ENCODE measurements around the gene PACSIN1. TPM values are rescaled to one million over a fixed set of nuclear protein-coding genes. Genes with fewer than 3 reads are reported as not detected.

The PACSIN1 gene
- total RNA-seq, 3 donors from 2014 or later = 0.29 to 0.33 TPM; not detected in 1

DNA sequence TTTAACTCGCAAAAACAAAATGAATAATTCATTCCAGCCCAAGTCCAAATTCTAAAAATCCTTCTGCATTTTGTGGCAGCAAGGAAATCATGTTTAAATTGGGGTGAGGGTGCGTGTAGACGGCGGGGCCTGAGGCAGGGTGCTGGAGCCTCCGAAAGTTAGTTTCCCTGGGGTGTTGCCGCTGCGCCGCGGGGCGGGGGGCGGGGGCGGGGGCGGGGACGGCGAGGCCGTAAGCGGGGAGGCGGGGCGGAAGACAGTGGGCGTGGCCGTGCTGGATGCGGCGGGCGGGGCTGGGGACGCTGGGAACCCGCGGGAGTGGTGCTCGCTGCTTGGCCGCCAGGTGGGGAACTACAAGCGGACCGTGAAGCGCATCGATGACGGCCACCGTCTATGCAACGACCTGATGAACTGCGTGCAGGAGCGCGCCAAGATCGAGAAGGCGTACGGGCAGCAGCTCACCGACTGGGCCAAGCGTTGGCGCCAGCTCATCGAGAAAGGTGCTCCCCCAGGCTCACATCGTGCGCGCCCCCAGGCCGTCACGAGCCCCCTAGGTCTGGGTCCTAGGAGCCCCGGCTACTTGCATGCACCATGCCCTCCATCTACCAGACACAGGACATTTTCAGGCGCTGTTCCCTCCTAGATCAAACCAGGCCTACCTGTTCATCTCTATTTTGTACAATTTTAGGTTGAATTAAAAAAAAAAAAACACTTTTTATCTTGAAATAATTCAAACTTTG lies 61.3 kb downstream of the PACSIN1 start:
- H3K27ac ChIP-seq = peak overlapping the region in 1 of 2 donors; percentile 26
- peaks cover 0 to 5% of the 10 kb centered on the region in 2 donors for H3K4me1 ChIP-seq
- H3K4me3 ChIP-seq = peak overlapping the region; percentile 4 to 58 (median 39)
- no peaks in the 10 kb centered on the region for H3K9me3 ChIP-seq
- intact Hi-C loops (cut with DNase I; ENCODE audit: low total_unique reads) = no loop called here
- H3K27me3 ChIP-seq = no peaks in the 10 kb centered on the region
- TF ChIP-seq POLR2AphosphoS5 (IDR thresholded peaks at IDR 0.05) (no peak), POLR2A (IDR thresholded peaks at IDR 0.05) (no peak)
- TF ChIP-seq, protein P1, sequence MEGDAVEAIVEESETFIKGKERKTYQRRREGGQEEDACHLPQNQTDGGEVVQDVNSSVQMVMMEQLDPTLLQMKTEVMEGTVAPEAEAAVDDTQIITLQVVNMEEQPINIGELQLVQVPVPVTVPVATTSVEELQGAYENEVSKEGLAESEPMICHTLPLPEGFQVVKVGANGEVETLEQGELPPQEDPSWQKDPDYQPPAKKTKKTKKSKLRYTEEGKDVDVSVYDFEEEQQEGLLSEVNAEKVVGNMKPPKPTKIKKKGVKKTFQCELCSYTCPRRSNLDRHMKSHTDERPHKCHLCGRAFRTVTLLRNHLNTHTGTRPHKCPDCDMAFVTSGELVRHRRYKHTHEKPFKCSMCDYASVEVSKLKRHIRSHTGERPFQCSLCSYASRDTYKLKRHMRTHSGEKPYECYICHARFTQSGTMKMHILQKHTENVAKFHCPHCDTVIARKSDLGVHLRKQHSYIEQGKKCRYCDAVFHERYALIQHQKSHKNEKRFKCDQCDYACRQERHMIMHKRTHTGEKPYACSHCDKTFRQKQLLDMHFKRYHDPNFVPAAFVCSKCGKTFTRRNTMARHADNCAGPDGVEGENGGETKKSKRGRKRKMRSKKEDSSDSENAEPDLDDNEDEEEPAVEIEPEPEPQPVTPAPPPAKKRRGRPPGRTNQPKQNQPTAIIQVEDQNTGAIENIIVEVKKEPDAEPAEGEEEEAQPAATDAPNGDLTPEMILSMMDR (IDR thresholded peaks at IDR 0.05) = peak; percentile 66 to 87 (median 71)
- H3K36me3 ChIP-seq = no peaks in the 10 kb centered on the region
- DNase-seq (ENCODE audit: low spot score in 2 of 2) = peak; percentile 86 to 96

GRCh38 chr6:34527751-34528670 lies 62.1 kb downstream of the PACSIN1 start:
- Histone ChIP-seq H3K36me3 (no peaks in the 10 kb centered on the region), H3K9me3 (no peaks in the 10 kb centered on the region), H3K27ac (no peak overlapping the region), H3K27me3 (no peaks in the 10 kb centered on the region), H3K4me3 (no peak overlapping the region), H3K4me1 (peaks cover 0 to 5% of the 10 kb centered on the region in 2 donors)
- TF ChIP-seq POLR2A (IDR thresholded peaks at IDR 0.05) (no peak), POLR2AphosphoS5 (IDR thresholded peaks at IDR 0.05) (no peak)
- TF ChIP-seq, protein P1 (IDR thresholded peaks at IDR 0.05) = no peak
- no peak for DNase-seq (ENCODE audit: low spot score in 2 of 2)
- intact Hi-C loops (cut with DNase I; ENCODE audit: low total_unique reads) = no loop called here

- Histone ChIP-seq H3K9me3 (no peaks in the 10 kb centered on the region), H3K4me3 (no peak overlapping the region), H3K27me3 (no peaks in the 10 kb centered on the region), H3K4me1 (peaks cover 0 to 5% of the 10 kb centered on the region in 2 donors), H3K27ac (no peak overlapping the region), H3K36me3 (no peaks in the 10 kb centered on the region)
- intact Hi-C loops (cut with DNase I; ENCODE audit: low total_unique reads) = no loop called here
- no peak for DNase-seq (ENCODE audit: low spot score in 2 of 2)
- TF ChIP-seq, protein P1 (IDR thresholded peaks at IDR 0.05) = no peak
- TF ChIP-seq POLR2AphosphoS5 (IDR thresholded peaks at IDR 0.05) (no peak), POLR2A (IDR thresholded peaks at IDR 0.05) (no peak)
These were observed 63.3 kb downstream of the PACSIN1 start for GRCh38 chr6:34528996-34529664.

DNA sequence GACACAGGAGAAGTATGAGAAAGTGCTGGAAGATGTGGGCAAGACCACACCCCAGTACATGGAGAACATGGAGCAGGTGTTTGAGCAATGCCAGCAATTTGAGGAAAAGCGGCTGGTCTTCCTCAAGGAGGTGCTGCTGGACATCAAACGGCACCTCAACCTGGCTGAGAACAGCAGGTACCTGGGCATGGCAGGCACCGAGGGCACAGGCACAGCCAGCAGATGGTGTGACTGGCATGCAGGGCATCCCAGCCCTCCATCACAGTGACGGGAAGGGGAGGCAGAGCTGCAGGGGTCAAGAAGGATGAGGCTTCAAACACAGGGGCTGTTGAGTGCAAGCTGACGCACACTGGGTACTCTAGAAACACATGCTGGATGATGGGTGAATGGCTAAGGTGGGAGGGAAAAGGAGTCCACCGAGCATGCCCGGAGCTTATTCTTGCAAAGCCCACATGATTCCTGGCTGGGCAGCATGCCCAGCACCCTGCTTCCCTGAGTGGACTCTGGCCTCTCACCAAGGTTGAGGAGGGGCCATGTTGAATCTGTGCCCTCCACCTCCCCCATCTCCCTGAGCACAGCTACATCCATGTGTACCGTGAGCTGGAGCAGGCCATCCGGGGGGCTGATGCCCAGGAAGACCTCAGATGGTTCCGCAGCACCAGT lies 63.9 kb downstream of the PACSIN1 start:
- intact Hi-C loops (cut with DNase I; ENCODE audit: low total_unique reads) = no loop called here
- no peak overlapping the region for H3K27ac ChIP-seq
- no peak overlapping the region for H3K4me3 ChIP-seq
- no peaks in the 10 kb centered on the region for H3K9me3 ChIP-seq
- H3K4me1 ChIP-seq = peaks cover 0 to 6% of the 10 kb centered on the region in 2 donors
- TF ChIP-seq POLR2A (IDR thresholded peaks at IDR 0.05) = no peak
- TF ChIP-seq, protein P1 (IDR thresholded peaks at IDR 0.05) = peak in 2 of 3 donors; percentile 30 to 41
- no peak for TF ChIP-seq POLR2AphosphoS5 (IDR thresholded peaks at IDR 0.05)
- DNase-seq (ENCODE audit: low spot score in 2 of 2) = no peak
- H3K27me3 ChIP-seq = no peaks in the 10 kb centered on the region
- H3K36me3 ChIP-seq = no peaks in the 10 kb centered on the region

Measured in breast epithelium (tissue), 4 donors.